Heart right ventricle (tissue), 16 donors: Measurements from ENCODE around the gene TREX2. TPM values are rescaled to one million over a fixed set of nuclear protein-coding genes. Genes with fewer than 3 reads are reported as not detected.

ENCODE experiments used
- ATAC-seq, 8 donors: fragments of 200-7000 bp; cut with Tn5 transposase; one replicate each; pipeline ENCODE4 v1.9.1; 2020; ENCODE audit warnings: mild to moderate bottlenecking in 8 of 8, moderate library complexity in 8 of 8, moderate number of reproducible peaks in 1 of 8
- DNase-seq, 2 donors: peaks; one replicate each; pipeline ENCODE4 v3.0.0-alpha.2; 2020
- H3K27ac ChIP-seq, 10 donors: fragments of 200-600 bp; sonication (generic) in 2 of 10; one replicate each; pipeline versions ENCODE4 v1.5.0 to v1.8.0; 2020 to 2022; ENCODE audit warnings: mild to moderate bottlenecking in 3 of 10
- H3K27me3 ChIP-seq, 7 donors: fragments of 200-600 bp; one replicate each; pipeline ENCODE4 v1.8.0; 2021 to 2022; ENCODE audit warnings: mild to moderate bottlenecking in 2 of 7
- H3K36me3 ChIP-seq, 9 donors: fragments of 200-600 bp; sonication (generic) in 1 of 9; one replicate each; pipeline versions ENCODE4 v1.5.0 to v1.8.0; 2020 to 2022; ENCODE audit warnings: mild to moderate bottlenecking in 2 of 9
- H3K4me1 ChIP-seq, 9 donors: fragments of 200-600 bp; sonication (generic) in 1 of 9; one replicate each; pipeline versions ENCODE4 v1.5.0 to v1.8.0; 2020 to 2022; ENCODE audit warnings: mild to moderate bottlenecking in 4 of 9
- H3K4me3 ChIP-seq, 10 donors: fragments of 200-600 bp; sonication (generic) in 2 of 10; one replicate each; pipeline versions ENCODE4 v1.5.0 to v1.8.0; 2020 to 2022; ENCODE audit warnings: mild to moderate bottlenecking in 7 of 10, moderate library complexity in 2 of 10
- H3K9me3 ChIP-seq, 11 donors: fragments of 200-600 bp in 10 of 11; sonication (generic) in 2 of 11; one replicate each; pipeline versions ENCODE4 v1.5.0 to v1.8.0; 2013 to 2022; ENCODE audit warnings: mild to moderate bottlenecking in 2 of 11, control low read depth in 1 of 11, moderate library complexity in 1 of 11
- CTCF ChIP-seq, 9 donors: fragments of 200-600 bp; sonication (generic) in 2 of 9; IDR thresholded peaks; one replicate each; pipeline versions ENCODE4 v1.5.0 to v1.8.0; 2021 to 2022; ENCODE audit warnings: antibody characterized with exemption in 9 of 9, mild to moderate bottlenecking in 5 of 9, moderate library complexity in 1 of 9
- WGBS, 2 donors: extraction: QIAGEN DNeasy Blood & Tissue Kit; methylation state at CpG; one replicate each; pipeline ENCODE4 v1.1.7; 2013; ENCODE audit warnings: inconsistent platforms in 1 of 2; 5-methylcytosine and 5-hydroxymethylcytosine counted together
- intact Hi-C, 10 donors: fragments of 100-400 bp; cut with DNase I; formaldehyde crosslinking; loops; one replicate each; pipeline versions ENCODE4 v1.11.1 to v1.14.2; 2022
- polyA plus RNA-seq, 2 donors: library from polyadenylated mRNA; stranded (reverse); fragments of 200-250 nt; gene quantifications; one replicate each; pipeline ENCODE4 v1.2.3, GENCODE V29; 2013
- total RNA-seq, 10 donors: library from RNA; stranded (reverse); fragmentation: NEBNext Ultra II Directional in 3 of 10; extraction: Animal tissue kit (Norgen Biotek cat#: 25700) in 3 of 10; gene quantifications; one replicate each; pipeline versions ENCODE4 v1.2.1 to v1.2.4, GENCODE V29; 2021 to 2023
- donor health status: Arrhythmogenic right ventricular cardiomyopathy.
- donor health status: ischemic (EF 13 %, LVEDD 7.1; RV severe dilation, severe dysfunction).
- donor health status: healthy with polysubstance abuse.
- donor health status: DM: no; HTN: yes; CAD: no.
- donor health status: DM: no; HTN: no; CAD: no.
- donor health status: ischemic (EF 25% LVEDD 6.9; RV normal size, moderate dysfunction).
- donor health status: ischemic (EF 25% LVEDD 5.7; RV mildly dilated, moderate dysfunction).
- donor health status: healthy.
- donor health status: DM: yes; HTN: yes; CAD: no.
- donor health status: Ischemic cardiomyopathy.
- donor health status: ischemic (EF 35%, LVEDD 5.7; RV mildly dilated, moderate dysfunction).
- donor health status: nonischemic (EF 11% LVEDD 7.7; RV severe dilation, severe dysfunction).
- donor health status: DM: yes; HTN: yes; CAD: no.
- donor health status: PGD.
- donor health status: ischemic (EF 29% LVEDD 5.4; RV normal size, mild dysfunction).
- donor health status: nonischemic (EF 23%, LVEDD 6.1; RV moderate dilation, normal function).

Gene TREX2
- total and polyA plus RNA-seq, 12 donors, result 0.20 to 0.44 (median 0.31) TPM; not detected in 4

- no peak for TF ChIP-seq CTCF (IDR thresholded peaks at IDR 0.05)
Observed at GRCh38 chrX:153486171-153486570, 40.3 kb upstream of the TREX2 start.

GRCh38 chrX:153485396-153486080 is 39.7 kb upstream of the TREX2 start:
- H3K27me3 ChIP-seq, result no peaks in the 10 kb centered on the region
- no peaks in the 10 kb centered on the region for H3K9me3 ChIP-seq
- no peaks in the 10 kb centered on the region for H3K36me3 ChIP-seq
- TF ChIP-seq CTCF (IDR thresholded peaks at IDR 0.05), result no peak
- DNase-seq, result no peak
- intact Hi-C loops, result no loop called here
- WGBS, 2 donors, result 84 to 86% methylated on average over 22 to 30 of the region's 30 CpGs
- peaks cover 0 to 24% (median 9%) of the 10 kb centered on the region in 9 donors for H3K4me1 ChIP-seq
- H3K4me3 ChIP-seq, result no peak overlapping the region
- no peak for ATAC-seq
- peak overlapping the region in 2 of 10 donors; percentile 3 to 44 for H3K27ac ChIP-seq

More at GRCh38 chrX:153486171-153486570, 40.3 kb upstream of the TREX2 start:
- intact Hi-C loops, result no loop called here
- Histone ChIP-seq H3K4me3 (no peak overlapping the region), H3K27me3 (no peaks in the 10 kb centered on the region), H3K36me3 (no peaks in the 10 kb centered on the region), H3K9me3 (no peaks in the 10 kb centered on the region), H3K27ac (no peak overlapping the region), H3K4me1 (peaks cover 0 to 28% (median 9%) of the 10 kb centered on the region in 9 donors)
- no peak for ATAC-seq
- WGBS, 2 donors, result 72 to 73% methylated on average over 8 to 10 of the region's 10 CpGs
- no peak for DNase-seq

- Histone ChIP-seq H3K4me3 (no peak overlapping the region), H3K9me3 (no peaks in the 10 kb centered on the region), H3K27ac (no peak overlapping the region), H3K4me1 (peaks cover 0 to 10% (median 2%) of the 10 kb centered on the region in 9 donors), H3K36me3 (no peaks in the 10 kb centered on the region), H3K27me3 (peaks cover 0 to under 1% (median 0%) of the 10 kb centered on the region in 7 donors)
- DNase-seq, result no peak
- no peak for ATAC-seq
- intact Hi-C loops, result no loop called here
- WGBS, 2 donors, result 71 to 85% methylated on average over 18 to 23 of the region's 23 CpGs
- TF ChIP-seq CTCF (IDR thresholded peaks at IDR 0.05), result no peak
Observed at GRCh38 chrX:153482376-153483015, 36.6 kb upstream of the TREX2 start.

- Histone ChIP-seq H3K9me3 (no peaks in the 10 kb centered on the region), H3K36me3 (no peaks in the 10 kb centered on the region), H3K27me3 (peaks cover 0 to 11% (median 0%) of the 10 kb centered on the region in 7 donors), H3K4me1 (peaks cover 0 to 19% (median 8%) of the 10 kb centered on the region in 9 donors), H3K4me3 (no peak overlapping the region), H3K27ac (no peak overlapping the region)
- DNase-seq (no peak), ATAC-seq (no peak)
- 95 to 96% methylated on average over 5 to 13 of the region's 13 CpGs for WGBS, 2 donors
- intact Hi-C loops, result no loop called here
- no peak for TF ChIP-seq CTCF (IDR thresholded peaks at IDR 0.05)
Observed at GRCh38 chrX:153481043-153481442, 35.2 kb upstream of the TREX2 start.
